Loucy (cell line): ENCODE results near the gene POLA2.
"Not testable (repeated sequence)": the region's sequence is repeated elsewhere in the genome, so short reads cannot be mapped to it uniquely, and the experiment has no call there.

Experiments used
- H2AFZ ChIP-seq: fragments of 200-600 bp; sonication (generic); 2 replicates; pipeline ENCODE4 v1.6.0; 2016; ENCODE audit warnings: antibody characterized with exemption, mild to moderate bottlenecking, low read length, moderate library complexity
- H3F3A ChIP-seq: fragments of 200-600 bp; 2 replicates; pipeline ENCODE4 v1.6.0; 2016; ENCODE audit warnings: antibody characterized with exemption, low read depth, mild to moderate bottlenecking
- H3K27me3 ChIP-seq: fragments of 200-600 bp; sonication (generic); 2 replicates; pipeline ENCODE4 v1.6.1; 2014; ENCODE audit warnings: low read length, mild to moderate bottlenecking; ENCODE audit not compliant: insufficient read depth, poor library complexity, severe bottlenecking
- H3K36me3 ChIP-seq: fragments of 200-600 bp; sonication (generic); 2 replicates; pipeline ENCODE4 v1.6.1; 2016; ENCODE audit warnings: low read length; ENCODE audit not compliant: insufficient read depth
- H3K4me1 ChIP-seq: fragments of 200-600 bp; sonication (generic); 2 replicates; pipeline ENCODE4 v1.5.1; 2014; ENCODE audit warnings: low read length, mild to moderate bottlenecking; ENCODE audit not compliant: insufficient read depth, poor library complexity, severe bottlenecking
- H3K4me2 ChIP-seq: fragments of 200-600 bp; sonication (generic); 2 replicates; pipeline ENCODE4 v1.6.0; 2014; ENCODE audit warnings: antibody characterized with exemption, low read length, low read depth, mild to moderate bottlenecking; ENCODE audit not compliant: poor library complexity, severe bottlenecking
- H3K4me3 ChIP-seq: fragments of 200-600 bp; sonication (generic); 2 replicates; pipeline ENCODE4 v1.5.1; 2014; ENCODE audit warnings: low read length, mild to moderate bottlenecking, mixed read lengths; ENCODE audit not compliant: poor library complexity, severe bottlenecking
- H3K79me2 ChIP-seq: fragments of 200-600 bp; sonication (generic); 2 replicates; pipeline ENCODE4 v1.6.1; 2014; ENCODE audit warnings: low read length; ENCODE audit not compliant: insufficient read depth
- H3K9ac ChIP-seq: fragments of 200-600 bp; sonication (generic); 2 replicates; pipeline ENCODE4 v1.6.0; 2014; ENCODE audit warnings: mild to moderate bottlenecking, low read depth, low read length, moderate library complexity; ENCODE audit not compliant: poor library complexity, severe bottlenecking
- H3K9me2 ChIP-seq: fragments of 200-600 bp; sonication (generic); replicated peaks from 2 replicates; pipeline ENCODE4 v1.6.1; 2016; ENCODE audit warnings: low read depth, low read length, mixed read lengths
- H3K9me3 ChIP-seq: fragments of 200-600 bp; sonication (generic); 2 replicates; pipeline ENCODE4 v1.6.1; 2014; ENCODE audit warnings: mild to moderate bottlenecking, antibody characterized with exemption, low read length, low read depth; ENCODE audit not compliant: insufficient read depth
- H4K20me1 ChIP-seq: fragments of 200-600 bp; sonication (generic); 2 replicates; pipeline ENCODE4 v1.6.0; 2014; ENCODE audit warnings: antibody characterized with exemption, low read length, mild to moderate bottlenecking; ENCODE audit not compliant: insufficient read depth, poor library complexity, severe bottlenecking
- CTCF ChIP-seq: fragments of 200-600 bp; sonication (generic); conservative IDR thresholded peaks from 2 replicates; pipeline ENCODE4 v1.5.1; 2014; ENCODE audit warnings: mild to moderate bottlenecking, antibody characterized with exemption, low read length
- EZH2phosphoT487 ChIP-seq: fragments of 200-600 bp; IDR thresholded peaks from 2 replicates; pipeline ENCODE4 v1.6.1; 2018; ENCODE audit warnings: antibody characterized with exemption, mild to moderate bottlenecking, moderate library complexity, borderline replicate concordance

The POLA2 gene

GRCh38 chr11:65243797-65244196 is 18.0 kb upstream of the POLA2 start:
- H3K4me3 ChIP-seq = no peak overlapping the region
- no peak overlapping the region for H2AFZ ChIP-seq
- H3K36me3 ChIP-seq = 0 out of 2 replicates have a peak, but pooled peaks cover 7% of the 10 kb centered on the region
- H3K4me2 ChIP-seq = no peak overlapping the region
- H3K9me2 ChIP-seq = no peaks in the 10 kb centered on the region
- H3F3A ChIP-seq = no peaks in the 10 kb centered on the region
- TF ChIP-seq CTCF (no peak), EZH2phosphoT487 (no peak)
- H3K27me3 ChIP-seq = no peaks in the 10 kb centered on the region
- H3K9ac ChIP-seq = no peak overlapping the region
- H4K20me1 ChIP-seq = no peaks in the 10 kb centered on the region
- H3K4me1 ChIP-seq = no peaks in the 10 kb centered on the region
- no peaks in the 10 kb centered on the region for H3K79me2 ChIP-seq
- H3K9me3 ChIP-seq = peaks cover 5% of the 10 kb centered on the region; the same call in 1 of the 2 replicates

- H3K4me1 ChIP-seq, H3F3A ChIP-seq, H3K79me2 ChIP-seq, H2AFZ ChIP-seq, H4K20me1 ChIP-seq, H3K4me2 ChIP-seq, H3K4me3 ChIP-seq, H3K27me3 ChIP-seq, H3K9me3 ChIP-seq, H3K9me2 ChIP-seq, H3K36me3 ChIP-seq, H3K9ac ChIP-seq: not testable (repeated sequence)
Measured at GRCh38 chr11:65245046-65245445, 16.7 kb upstream of the POLA2 start.

- no peaks in the 10 kb centered on the region for H4K20me1 ChIP-seq
- no peak overlapping the region for H2AFZ ChIP-seq
- H3K36me3 ChIP-seq = 0 out of 2 replicates have a peak, but pooled peaks cover 7% of the 10 kb centered on the region
- H3K79me2 ChIP-seq = no peaks in the 10 kb centered on the region
- no peak overlapping the region for H3K4me2 ChIP-seq
- H3K4me3 ChIP-seq = no peak overlapping the region
- no peaks in the 10 kb centered on the region for H3K4me1 ChIP-seq
- H3F3A ChIP-seq = no peaks in the 10 kb centered on the region
- peaks cover 5% of the 10 kb centered on the region; the same call in 1 of the 2 replicates for H3K9me3 ChIP-seq
- no peaks in the 10 kb centered on the region for H3K27me3 ChIP-seq
- H3K9me2 ChIP-seq = no peaks in the 10 kb centered on the region
- no peak overlapping the region for H3K9ac ChIP-seq
- no peak for TF ChIP-seq CTCF
- TF ChIP-seq EZH2phosphoT487 = no peak
Measured at GRCh38 chr11:65246506-65246905, 15.3 kb upstream of the POLA2 start.

GRCh38 chr11:65248184-65248710 is 13.5 kb upstream of the POLA2 start:
- not testable (repeated sequence) for H3K79me2 ChIP-seq, H3K4me2 ChIP-seq, H3K36me3 ChIP-seq, H3K9me3 ChIP-seq, H3K9ac ChIP-seq, H3K9me2 ChIP-seq, H3K4me1 ChIP-seq, H4K20me1 ChIP-seq, H3K4me3 ChIP-seq, H2AFZ ChIP-seq, H3F3A ChIP-seq, H3K27me3 ChIP-seq
